ENCODE measurements around the gene ADGRG4.

Gene ADGRG4

DNA sequence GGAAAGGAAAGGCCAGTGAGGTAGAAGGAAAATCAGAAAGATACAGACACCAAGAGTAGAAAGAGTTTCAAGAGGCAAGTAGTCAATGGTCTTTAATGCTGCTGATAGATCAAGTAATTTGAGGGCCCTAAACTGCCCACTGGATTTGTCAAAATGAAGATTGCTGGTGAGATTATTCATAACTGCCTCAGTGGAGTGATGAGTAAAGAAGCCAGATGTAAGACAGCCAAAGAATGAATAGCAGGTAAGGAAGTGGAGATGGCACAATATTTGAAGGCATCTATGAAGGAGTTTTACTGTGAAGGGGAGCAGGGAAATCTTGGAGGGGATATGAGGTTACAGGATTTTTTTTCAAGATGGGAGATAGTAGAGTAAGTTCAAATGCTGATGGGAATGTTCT, 147.2 kb downstream of the ADGRG4 start:
- no peak overlapping the region for H3K4me3 ChIP-seq (ENCODE audit: low read length)
- H3K4me2 ChIP-seq (ENCODE audit: low read length): no peak overlapping the region
- H3K9ac ChIP-seq (ENCODE audit: low read depth, low read length): no peak overlapping the region
- no peaks in the 10 kb centered on the region for H3K9me3 ChIP-seq (replicated peaks; ENCODE audit: low read length)
- no peaks in the 10 kb centered on the region for H3K36me3 ChIP-seq (ENCODE audit: insufficient read depth, low read length)
- H3K27me3 ChIP-seq (ENCODE audit: control insufficient read depth, insufficient read depth, low read length): no peaks in the 10 kb centered on the region
- no peaks in the 10 kb centered on the region for H3K4me1 ChIP-seq (ENCODE audit: control insufficient read depth, insufficient read depth, low read length)

DNA sequence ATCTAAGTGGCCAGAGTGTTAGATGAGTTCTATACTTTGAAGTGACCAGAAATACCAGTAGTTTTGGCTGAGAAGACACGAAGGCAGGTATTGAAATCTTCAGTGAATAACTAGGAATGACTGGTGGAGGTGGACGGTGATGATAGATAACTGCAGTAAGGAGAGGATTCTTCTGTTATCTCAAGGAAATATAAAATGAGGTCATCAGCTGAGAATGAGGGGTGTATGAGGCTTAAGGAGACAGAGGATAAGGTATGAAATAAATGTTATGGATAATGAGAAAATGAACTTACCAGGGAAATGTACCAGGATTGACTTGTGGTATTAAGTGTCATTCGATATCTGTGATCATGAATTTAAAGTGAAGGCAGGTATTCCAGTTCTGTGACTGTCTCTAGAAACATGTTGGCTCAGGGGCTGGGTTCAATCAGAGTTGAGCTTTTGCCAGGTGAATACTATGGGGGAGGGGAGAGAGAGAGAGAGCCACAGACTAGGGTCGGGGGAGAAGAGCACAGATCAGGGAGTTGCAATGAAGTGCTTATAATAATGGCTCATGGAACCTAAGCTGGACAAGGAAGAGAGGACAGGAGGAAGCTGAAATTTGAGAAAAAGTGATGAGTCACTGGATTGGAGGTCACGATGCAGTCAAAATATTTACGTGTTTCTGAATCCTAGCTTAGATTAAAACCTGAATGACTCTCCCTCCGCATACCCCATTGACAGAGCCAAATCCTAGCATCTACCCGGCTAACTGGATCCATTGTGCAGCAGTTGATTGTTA, 149.5 kb downstream of the ADGRG4 start:
- Histone ChIP-seq H3K9me3 (replicated peaks; ENCODE audit: low read length) (no peaks in the 10 kb centered on the region), H3K36me3 (ENCODE audit: insufficient read depth, low read length) (no peaks in the 10 kb centered on the region), H3K9ac (ENCODE audit: low read depth, low read length) (no peak overlapping the region), H3K4me2 (ENCODE audit: low read length) (no peak overlapping the region), H3K27me3 (ENCODE audit: control insufficient read depth, insufficient read depth, low read length) (no peaks in the 10 kb centered on the region), H3K4me1 (ENCODE audit: control insufficient read depth, insufficient read depth, low read length) (no peaks in the 10 kb centered on the region), H3K4me3 (ENCODE audit: low read length) (no peak overlapping the region)

DNA sequence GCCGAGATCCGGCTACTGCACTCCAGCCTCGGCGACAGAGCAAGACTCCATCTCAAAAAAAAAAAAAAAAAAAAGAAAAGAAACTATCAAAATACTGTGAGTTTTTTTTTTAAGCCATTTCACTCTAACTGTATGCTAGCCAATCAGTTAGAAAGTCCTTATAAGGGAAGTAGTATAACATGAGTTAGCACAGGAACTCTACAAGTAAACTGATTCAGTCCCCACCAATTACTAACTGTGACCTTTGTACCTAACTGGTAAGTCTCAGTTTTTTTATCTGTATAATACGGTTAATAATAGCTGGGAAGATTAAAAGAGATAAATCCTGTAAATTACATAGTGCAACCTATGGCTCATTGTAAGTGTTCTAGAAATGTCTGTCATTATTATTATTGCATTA, 151.9 kb downstream of the ADGRG4 start:
- H3K9me3 ChIP-seq (replicated peaks; ENCODE audit: low read length): no peaks in the 10 kb centered on the region
- H3K27me3 ChIP-seq (ENCODE audit: control insufficient read depth, insufficient read depth, low read length): no peaks in the 10 kb centered on the region
- H3K4me2 ChIP-seq (ENCODE audit: low read length): no peak overlapping the region
- H3K36me3 ChIP-seq (ENCODE audit: insufficient read depth, low read length): no peaks in the 10 kb centered on the region
- no peak overlapping the region for H3K9ac ChIP-seq (ENCODE audit: low read depth, low read length)
- H3K4me1 ChIP-seq (ENCODE audit: control insufficient read depth, insufficient read depth, low read length): no peaks in the 10 kb centered on the region
- no peak overlapping the region for H3K4me3 ChIP-seq (ENCODE audit: low read length)

DNA sequence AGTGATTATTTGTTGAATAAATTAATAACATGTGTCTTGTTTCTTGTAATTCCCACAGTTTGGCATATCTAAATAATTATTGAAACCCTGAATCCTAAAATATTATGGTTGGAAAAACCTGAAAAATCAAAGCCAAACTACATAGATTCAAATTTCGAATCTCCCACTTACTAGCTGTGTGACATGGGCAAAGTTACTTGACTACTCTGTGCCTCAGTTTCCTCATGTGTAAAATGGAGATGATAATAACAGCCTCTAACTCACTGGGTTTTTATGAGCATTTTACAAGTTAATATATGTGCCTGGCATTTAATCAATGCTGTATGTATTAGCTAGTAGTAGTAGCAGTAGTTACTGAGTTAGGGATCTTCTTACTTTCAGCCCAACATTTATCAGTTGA, 152.4 kb downstream of the ADGRG4 start:
- Histone ChIP-seq H3K4me3 (ENCODE audit: low read length) (no peak overlapping the region), H3K4me2 (ENCODE audit: low read length) (no peak overlapping the region), H3K36me3 (ENCODE audit: insufficient read depth, low read length) (no peaks in the 10 kb centered on the region), H3K27me3 (ENCODE audit: control insufficient read depth, insufficient read depth, low read length) (no peaks in the 10 kb centered on the region), H3K9me3 (replicated peaks; ENCODE audit: low read length) (no peaks in the 10 kb centered on the region), H3K9ac (ENCODE audit: low read depth, low read length) (no peak overlapping the region), H3K4me1 (ENCODE audit: control insufficient read depth, insufficient read depth, low read length) (no peaks in the 10 kb centered on the region)

DNA sequence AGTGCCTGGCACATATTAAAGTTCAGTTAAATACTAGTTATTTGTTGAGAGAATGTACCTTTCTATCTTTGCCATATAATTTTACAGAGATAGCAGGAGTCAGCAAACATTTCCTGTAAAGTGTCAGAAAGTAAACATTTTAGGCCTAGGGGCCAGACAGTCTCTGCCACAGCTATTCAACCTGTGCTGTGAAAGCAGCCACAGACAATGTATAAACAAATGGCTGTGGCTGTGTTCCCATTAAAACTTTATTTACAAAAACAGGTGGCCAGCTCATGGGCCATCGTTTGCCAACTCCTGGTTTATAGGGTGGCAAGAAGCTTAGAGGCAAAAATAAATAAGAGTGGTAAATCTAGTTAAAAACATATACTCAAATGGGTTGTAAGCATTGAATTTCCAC, 153.0 kb downstream of the ADGRG4 start:
- Histone ChIP-seq H3K4me1 (ENCODE audit: control insufficient read depth, insufficient read depth, low read length) (no peaks in the 10 kb centered on the region), H3K27me3 (ENCODE audit: control insufficient read depth, insufficient read depth, low read length) (no peaks in the 10 kb centered on the region), H3K4me3 (ENCODE audit: low read length) (no peak overlapping the region), H3K9ac (ENCODE audit: low read depth, low read length) (no peak overlapping the region), H3K36me3 (ENCODE audit: insufficient read depth, low read length) (no peaks in the 10 kb centered on the region), H3K9me3 (replicated peaks; ENCODE audit: low read length) (no peaks in the 10 kb centered on the region), H3K4me2 (ENCODE audit: low read length) (no peak overlapping the region)

DNA sequence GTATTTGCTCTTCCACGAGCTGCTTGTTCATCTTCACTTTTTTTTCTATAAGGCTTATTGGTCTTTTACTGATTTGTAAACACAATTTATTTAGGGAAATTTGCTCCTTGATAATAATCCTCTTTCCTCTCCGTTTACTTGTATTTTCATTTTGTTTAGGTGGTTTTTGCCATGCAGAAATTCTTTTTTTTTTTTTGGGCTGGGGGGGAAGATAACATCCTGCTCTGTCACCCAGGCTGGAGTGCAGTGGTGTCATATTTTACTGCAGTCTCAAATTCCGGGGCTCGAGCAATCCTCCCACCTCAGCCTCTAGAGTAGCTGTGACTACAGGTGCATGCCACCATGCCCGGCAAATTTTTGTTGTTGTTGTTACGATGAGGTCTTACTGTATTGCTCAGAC, 155.4 kb downstream of the ADGRG4 start:
- H3K4me1 ChIP-seq (ENCODE audit: control insufficient read depth, insufficient read depth, low read length): no peaks in the 10 kb centered on the region
- no peaks in the 10 kb centered on the region for H3K36me3 ChIP-seq (ENCODE audit: insufficient read depth, low read length)
- no peak overlapping the region for H3K4me2 ChIP-seq (ENCODE audit: low read length)
- H3K27me3 ChIP-seq (ENCODE audit: control insufficient read depth, insufficient read depth, low read length): no peaks in the 10 kb centered on the region
- no peaks in the 10 kb centered on the region for H3K9me3 ChIP-seq (replicated peaks; ENCODE audit: low read length)
- H3K9ac ChIP-seq (ENCODE audit: low read depth, low read length): no peak overlapping the region
- H3K4me3 ChIP-seq (ENCODE audit: low read length): no peak overlapping the region

DNA sequence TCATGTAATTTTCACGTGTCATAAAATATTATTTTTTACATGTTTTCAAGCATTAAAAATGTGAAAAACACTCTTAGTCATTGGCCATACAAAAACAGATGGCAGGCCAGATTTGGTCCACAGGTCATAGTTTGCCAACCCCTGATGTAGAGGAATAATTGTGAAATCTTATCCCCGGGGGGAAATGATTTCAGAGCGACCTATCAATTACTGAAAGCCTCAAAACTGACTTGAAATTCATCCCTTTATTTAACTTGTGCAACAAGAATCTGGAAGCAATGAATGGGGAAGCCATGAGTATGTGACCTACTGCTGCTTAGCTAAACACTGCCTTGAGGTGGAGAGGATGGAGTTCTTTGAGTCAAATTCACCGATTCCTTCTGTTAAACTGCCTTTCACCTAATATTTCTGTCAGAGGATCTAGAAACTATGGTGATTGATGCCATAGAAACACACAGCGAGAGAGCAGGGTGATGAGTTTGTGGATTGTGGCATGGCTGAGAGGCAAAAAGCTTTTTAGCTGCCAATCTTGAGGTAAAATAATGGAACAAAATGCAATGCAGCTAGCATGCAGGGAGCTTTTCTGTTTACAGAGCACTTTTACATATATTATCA, 156.6 kb downstream of the ADGRG4 start:
- no peaks in the 10 kb centered on the region for H3K4me1 ChIP-seq (ENCODE audit: control insufficient read depth, insufficient read depth, low read length)
- H3K4me2 ChIP-seq (ENCODE audit: low read length): no peak overlapping the region
- H3K9ac ChIP-seq (ENCODE audit: low read depth, low read length): no peak overlapping the region
- H3K36me3 ChIP-seq (ENCODE audit: insufficient read depth, low read length): no peaks in the 10 kb centered on the region
- H3K9me3 ChIP-seq (replicated peaks; ENCODE audit: low read length): no peaks in the 10 kb centered on the region
- H3K27me3 ChIP-seq (ENCODE audit: control insufficient read depth, insufficient read depth, low read length): no peaks in the 10 kb centered on the region
- H3K4me3 ChIP-seq (ENCODE audit: low read length): no peak overlapping the region

DNA sequence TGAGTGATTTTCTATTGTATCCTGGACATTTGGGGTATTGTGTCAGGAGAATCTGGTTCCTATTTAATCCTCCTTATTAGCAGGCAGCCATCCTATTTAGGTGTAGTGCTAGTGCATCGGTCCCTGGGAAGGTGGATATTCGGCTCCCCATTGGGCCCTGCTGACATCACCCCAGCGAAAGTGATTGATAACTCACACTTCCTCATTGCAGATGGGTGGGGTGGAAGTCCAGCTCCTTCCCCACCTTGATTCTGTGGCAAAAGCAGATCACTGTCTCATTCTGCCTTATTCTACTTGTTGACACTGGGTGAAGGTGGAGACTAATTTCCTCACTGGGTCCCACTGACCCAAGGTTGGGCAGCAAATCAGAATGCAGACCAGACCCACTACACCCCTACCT, 163.8 kb downstream of the ADGRG4 start:
- no peak overlapping the region for H3K4me3 ChIP-seq (ENCODE audit: low read length)
- H3K9ac ChIP-seq (ENCODE audit: low read depth, low read length): no peak overlapping the region
- peaks cover 2% of the 10 kb centered on the region for H3K27me3 ChIP-seq (ENCODE audit: control insufficient read depth, insufficient read depth, low read length)
- no peak overlapping the region for H3K4me2 ChIP-seq (ENCODE audit: low read length)
- no peaks in the 10 kb centered on the region for H3K4me1 ChIP-seq (ENCODE audit: control insufficient read depth, insufficient read depth, low read length)
- no peaks in the 10 kb centered on the region for H3K9me3 ChIP-seq (replicated peaks; ENCODE audit: low read length)
- no peaks in the 10 kb centered on the region for H3K36me3 ChIP-seq (ENCODE audit: insufficient read depth, low read length)
